ENCODE measurements around the gene C16orf46.

DNA sequence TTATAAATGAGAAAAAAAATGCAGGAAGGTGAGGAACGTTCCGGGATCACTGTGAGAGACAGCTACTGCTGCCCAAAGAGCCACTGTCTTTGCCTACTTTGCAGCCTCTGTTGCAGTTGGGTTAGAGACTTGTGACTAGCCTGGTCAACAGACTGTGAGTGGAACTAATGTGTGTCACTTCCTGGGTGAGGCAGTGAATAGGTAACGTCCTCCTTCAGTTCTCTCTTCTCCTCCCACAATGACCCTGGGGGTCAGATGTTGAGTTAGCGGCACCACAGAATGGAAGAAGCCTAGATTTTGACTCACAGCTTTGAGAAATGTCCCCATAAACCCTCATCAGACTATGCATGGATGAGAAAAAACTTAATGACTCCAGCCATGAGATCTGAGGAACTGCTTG is 5.2 kb downstream of the C16orf46 start:
- TF ChIP-seq, protein P1, sequence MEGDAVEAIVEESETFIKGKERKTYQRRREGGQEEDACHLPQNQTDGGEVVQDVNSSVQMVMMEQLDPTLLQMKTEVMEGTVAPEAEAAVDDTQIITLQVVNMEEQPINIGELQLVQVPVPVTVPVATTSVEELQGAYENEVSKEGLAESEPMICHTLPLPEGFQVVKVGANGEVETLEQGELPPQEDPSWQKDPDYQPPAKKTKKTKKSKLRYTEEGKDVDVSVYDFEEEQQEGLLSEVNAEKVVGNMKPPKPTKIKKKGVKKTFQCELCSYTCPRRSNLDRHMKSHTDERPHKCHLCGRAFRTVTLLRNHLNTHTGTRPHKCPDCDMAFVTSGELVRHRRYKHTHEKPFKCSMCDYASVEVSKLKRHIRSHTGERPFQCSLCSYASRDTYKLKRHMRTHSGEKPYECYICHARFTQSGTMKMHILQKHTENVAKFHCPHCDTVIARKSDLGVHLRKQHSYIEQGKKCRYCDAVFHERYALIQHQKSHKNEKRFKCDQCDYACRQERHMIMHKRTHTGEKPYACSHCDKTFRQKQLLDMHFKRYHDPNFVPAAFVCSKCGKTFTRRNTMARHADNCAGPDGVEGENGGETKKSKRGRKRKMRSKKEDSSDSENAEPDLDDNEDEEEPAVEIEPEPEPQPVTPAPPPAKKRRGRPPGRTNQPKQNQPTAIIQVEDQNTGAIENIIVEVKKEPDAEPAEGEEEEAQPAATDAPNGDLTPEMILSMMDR (conservative IDR thresholded peaks at IDR 0.05; ENCODE audit: low read depth, low read length) = no peak
- TF ChIP-seq POLR2A (IDR thresholded peaks at IDR 0.05; ENCODE audit: low read depth, low read length) (no peak), CEBPB (IDR thresholded peaks at IDR 0.05; ENCODE audit: low read depth, low read length) (no peak), SMC3 (IDR thresholded peaks at IDR 0.05; ENCODE audit: low read depth, low read length) (no peak)
- TF ChIP-seq, protein P2, sequence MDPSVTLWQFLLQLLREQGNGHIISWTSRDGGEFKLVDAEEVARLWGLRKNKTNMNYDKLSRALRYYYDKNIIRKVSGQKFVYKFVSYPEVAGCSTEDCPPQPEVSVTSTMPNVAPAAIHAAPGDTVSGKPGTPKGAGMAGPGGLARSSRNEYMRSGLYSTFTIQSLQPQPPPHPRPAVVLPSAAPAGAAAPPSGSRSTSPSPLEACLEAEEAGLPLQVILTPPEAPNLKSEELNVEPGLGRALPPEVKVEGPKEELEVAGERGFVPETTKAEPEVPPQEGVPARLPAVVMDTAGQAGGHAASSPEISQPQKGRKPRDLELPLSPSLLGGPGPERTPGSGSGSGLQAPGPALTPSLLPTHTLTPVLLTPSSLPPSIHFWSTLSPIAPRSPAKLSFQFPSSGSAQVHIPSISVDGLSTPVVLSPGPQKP (IDR thresholded peaks at IDR 0.05; ENCODE audit: borderline replicate concordance, low read depth, low read length) = no peak
